GM10266 (cell line): Measurements from ENCODE around the gene RUBCNL.

Experiments
- DNase-seq: peaks from one replicate; pipeline ENCODE4 v3.0.0; 2012; ENCODE audit errors: extremely low spot score
- CTCF ChIP-seq: IDR thresholded peaks from 2 replicates; pipeline ENCODE4 v1.5.1; 2012; ENCODE audit warnings: mild to moderate bottlenecking, low read depth; ENCODE audit not compliant: control insufficient read depth, insufficient read depth; ENCODE audit errors: missing control alignments

Gene RUBCNL

GRCh38 chr13:46347277-46347676 is 39.8 kb downstream of the RUBCNL start:
- TF ChIP-seq CTCF = no peak

GRCh38 chr13:46345866-46346265 is 41.2 kb downstream of the RUBCNL start:
- no peak for TF ChIP-seq CTCF
- no peak for DNase-seq

More at GRCh38 chr13:46347277-46347676, 39.8 kb downstream of the RUBCNL start:
- no peak for DNase-seq

GRCh38 chr13:46345398-46345797 is 41.7 kb downstream of the RUBCNL start:
- no peak for DNase-seq
- TF ChIP-seq CTCF = no peak

- no peak for DNase-seq
- TF ChIP-seq CTCF = no peak
Observed at GRCh38 chr13:46343279-46343994, 43.6 kb downstream of the RUBCNL start.

GRCh38 chr13:46342538-46342937 is 44.5 kb downstream of the RUBCNL start:
- no peak for DNase-seq

DNA sequence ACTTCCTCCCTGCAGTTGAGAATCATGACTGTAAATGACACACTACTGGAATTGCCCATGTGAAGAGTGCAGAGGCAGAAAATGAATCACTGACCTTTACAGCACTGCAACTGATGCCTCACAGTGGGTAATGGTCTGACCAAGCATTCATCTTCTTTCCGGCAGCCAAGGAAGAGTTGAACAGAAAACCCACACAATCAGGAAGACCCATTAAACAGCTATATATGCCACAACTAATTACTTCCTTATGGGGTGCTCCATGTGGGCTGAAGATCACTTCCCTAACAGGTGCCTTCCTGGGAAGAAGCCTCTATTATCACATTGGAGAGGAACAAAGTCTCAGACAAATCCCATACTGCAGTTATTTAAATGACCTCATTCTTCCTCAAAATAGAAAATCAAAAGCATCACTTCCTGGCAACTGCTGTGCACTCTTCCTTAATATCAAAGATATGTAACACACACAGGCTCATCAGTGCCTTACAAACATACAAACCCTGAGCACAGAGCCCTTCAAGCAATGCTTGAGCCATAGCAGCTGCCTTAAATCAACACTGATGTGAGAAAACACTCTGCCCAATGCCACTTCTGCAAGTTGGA is 45.8 kb downstream of the RUBCNL start:
- peak; percentile 29 for DNase-seq
- no peak for TF ChIP-seq CTCF

More at GRCh38 chr13:46342538-46342937, 44.5 kb downstream of the RUBCNL start:
- peak; percentile 16 for TF ChIP-seq CTCF

DNA sequence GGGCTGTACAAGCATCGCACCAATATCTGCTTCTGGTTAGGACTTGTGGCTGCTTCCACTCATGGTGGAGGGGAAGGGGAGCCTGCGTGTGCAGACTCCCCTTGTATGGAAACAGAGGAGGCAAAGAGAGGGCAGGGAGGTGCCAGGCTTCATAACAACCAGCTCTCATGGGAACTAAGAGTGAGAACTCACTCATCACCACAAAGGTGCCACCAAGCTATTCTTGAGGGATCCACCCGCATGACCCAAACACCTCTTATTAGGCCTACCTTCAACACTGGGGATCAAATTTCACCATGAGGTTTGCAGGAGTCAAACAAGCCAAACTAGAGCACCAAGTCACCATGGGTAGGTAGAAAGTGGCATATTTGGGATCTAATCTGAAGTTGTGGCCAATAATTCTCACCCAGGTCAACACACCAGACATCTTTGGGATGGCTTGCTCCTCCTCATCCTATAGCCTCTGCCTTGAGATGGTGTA is 46.4 kb downstream of the RUBCNL start:
- DNase-seq = no peak
- TF ChIP-seq CTCF = no peak
